Effector memory CD4-positive, alpha-beta T cell (primary cell): ENCODE measurements around the gene KIF2C.
"Not testable (repeated sequence)": the region's sequence is repeated elsewhere in the genome, so short reads cannot be mapped to it uniquely, and the experiment has no call there.

Experiments
- DNase-seq, 3 donors: peaks; one replicate each; pipeline ENCODE4 v3.0.0-alpha.2; 2020
- H3K27ac ChIP-seq: 2 replicates; pipeline ENCODE4 v1.7.0; 2013; ENCODE audit warnings: mild to moderate bottlenecking, low read length, moderate library complexity; ENCODE audit not compliant: insufficient read depth, poor library complexity, severe bottlenecking
- H3K27me3 ChIP-seq: replicated peaks from 2 replicates; pipeline ENCODE4 v1.7.0; 2013; ENCODE audit warnings: mild to moderate bottlenecking, low read length; ENCODE audit not compliant: insufficient read depth, control insufficient read depth, poor library complexity, severe bottlenecking
- H3K36me3 ChIP-seq: 2 replicates; pipeline ENCODE4 v1.7.0; 2013; ENCODE audit warnings: mild to moderate bottlenecking, low read length, moderate library complexity; ENCODE audit not compliant: control insufficient read depth, insufficient read depth
- H3K4me1 ChIP-seq: 2 replicates; pipeline ENCODE4 v1.7.0; 2013; ENCODE audit warnings: low read length, mild to moderate bottlenecking; ENCODE audit not compliant: control insufficient read depth, insufficient read depth, poor library complexity, severe bottlenecking
- H3K4me3 ChIP-seq: 2 replicates; pipeline ENCODE4 v1.7.0; 2013; ENCODE audit warnings: low read length, low read depth, mild to moderate bottlenecking; ENCODE audit not compliant: insufficient read depth, poor library complexity, severe bottlenecking
- H3K9me3 ChIP-seq: 2 replicates; pipeline ENCODE4 v1.7.0; 2013; ENCODE audit warnings: mild to moderate bottlenecking, low read length, moderate library complexity; ENCODE audit not compliant: control insufficient read depth

Gene KIF2C

DNA sequence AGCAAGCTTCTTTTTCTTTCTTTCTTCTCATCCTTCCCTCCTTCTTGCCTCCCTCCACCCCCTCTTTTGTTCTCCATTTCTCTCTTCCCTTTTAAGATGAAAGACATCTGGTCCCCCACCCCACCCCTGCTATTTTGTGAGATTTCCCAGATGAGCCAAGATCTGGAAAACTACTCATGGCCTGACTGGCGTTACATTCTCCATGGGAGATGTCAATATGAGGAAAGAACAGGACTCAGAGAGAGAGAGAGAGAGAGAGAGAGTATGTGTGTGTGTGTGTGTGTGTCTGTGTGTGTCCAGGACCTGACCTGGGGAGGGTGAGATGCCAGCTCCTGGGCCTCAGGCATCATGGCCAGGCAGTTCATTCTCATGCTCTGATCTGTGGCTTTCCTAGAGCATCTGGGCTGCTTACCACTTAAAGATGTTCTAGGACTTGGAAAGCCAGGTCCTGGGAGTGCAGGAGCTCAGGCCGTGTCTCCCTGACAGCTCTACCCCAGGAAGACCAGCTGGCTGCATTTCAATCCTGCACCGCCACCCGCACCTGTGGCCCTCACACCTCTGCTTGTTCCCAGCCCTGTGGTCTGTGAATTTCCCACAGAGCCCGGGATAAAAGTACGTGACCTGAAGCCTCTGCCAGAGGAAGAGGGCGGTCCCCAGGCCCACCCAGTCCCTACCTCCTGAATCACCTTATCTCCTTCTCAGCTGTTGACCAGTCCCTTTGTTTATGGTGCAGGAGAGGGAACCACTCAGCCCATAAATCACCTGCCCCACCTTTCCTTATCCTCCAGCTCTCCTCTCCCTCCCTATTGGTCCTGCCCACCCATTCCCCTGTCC, 51.5 kb downstream of the KIF2C start:
- H3K27me3 ChIP-seq = no peaks in the 10 kb centered on the region
- no peak overlapping the region for H3K4me3 ChIP-seq
- no peak for DNase-seq
- no peaks in the 10 kb centered on the region for H3K9me3 ChIP-seq
- no peaks in the 10 kb centered on the region for H3K36me3 ChIP-seq
- no peak overlapping the region for H3K27ac ChIP-seq
- H3K4me1 ChIP-seq = peaks cover 5% of the 10 kb centered on the region

GRCh38 chr1:44792736-44793502, 53.3 kb downstream of the KIF2C start:
- DNase-seq = no peak
- Histone ChIP-seq H3K4me1 (no peaks in the 10 kb centered on the region), H3K4me3 (no peak overlapping the region), H3K36me3 (no peaks in the 10 kb centered on the region), H3K9me3 (no peaks in the 10 kb centered on the region), H3K27me3 (no peaks in the 10 kb centered on the region), H3K27ac (no peak overlapping the region)

DNA sequence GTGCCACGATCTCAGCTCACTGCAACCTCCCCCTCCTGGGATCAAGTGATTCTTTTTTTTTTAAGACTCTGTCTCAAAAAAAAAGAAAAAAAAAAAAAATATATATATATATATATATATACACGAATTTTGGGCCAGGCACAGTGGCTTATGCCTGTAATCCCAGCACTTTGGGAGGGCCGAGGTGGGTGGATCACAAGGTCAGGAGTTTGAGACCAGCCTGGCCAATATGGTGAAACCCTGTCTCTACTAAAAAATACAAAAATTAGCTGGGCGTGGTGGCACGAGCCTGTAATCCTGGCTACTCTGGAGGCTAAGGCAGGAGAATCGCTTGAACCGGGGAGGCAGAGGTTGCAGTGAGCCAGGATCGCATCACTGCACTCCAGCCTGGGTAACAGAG, 58.2 kb downstream of the KIF2C start:
- H3K4me3 ChIP-seq = not testable (repeated sequence)
- H3K4me1 ChIP-seq = peaks cover 14% of the 10 kb centered on the region

DNA sequence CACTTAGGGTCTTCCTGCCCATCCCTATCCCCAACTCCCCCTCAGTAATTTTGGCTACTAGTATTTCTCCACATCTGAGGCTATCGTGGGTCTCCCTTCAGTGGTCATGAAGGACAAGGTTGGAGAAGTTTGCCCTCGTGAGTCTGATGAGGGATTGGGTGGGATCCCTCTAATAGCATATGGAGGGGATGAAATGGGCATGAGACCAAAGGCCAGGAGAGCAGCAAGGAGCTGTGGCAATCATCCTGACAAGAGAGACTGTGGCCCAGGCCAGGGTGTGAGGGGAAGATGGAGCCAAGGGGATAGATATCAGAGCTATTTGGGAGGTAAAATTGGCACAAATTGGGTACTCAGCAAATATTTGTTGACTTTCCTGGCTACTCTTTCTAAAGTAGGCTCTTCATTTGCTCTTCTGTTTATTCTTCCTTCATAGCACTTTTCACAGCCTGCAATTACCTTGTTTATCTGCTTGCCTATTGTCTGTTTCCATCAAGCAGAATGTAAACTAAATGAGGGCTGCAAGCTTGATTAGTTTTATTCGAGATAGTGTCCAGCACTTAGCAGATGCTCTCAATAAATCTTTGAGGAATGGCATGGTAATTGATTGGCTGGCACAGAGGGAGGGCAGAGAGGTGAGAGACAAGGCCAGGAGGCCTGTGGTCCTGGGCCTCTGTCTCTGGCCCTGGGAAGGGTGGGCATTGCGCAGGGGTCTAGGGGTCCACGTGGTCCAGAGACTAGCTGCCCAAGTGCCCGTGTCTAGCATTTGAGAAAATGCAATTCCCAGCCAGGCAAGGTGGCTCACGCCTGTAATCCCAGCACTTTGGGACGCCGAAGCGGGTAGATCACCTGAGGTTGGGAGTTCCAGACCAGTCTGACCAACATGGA, 59.1 kb downstream of the KIF2C start:
- H3K4me1 ChIP-seq = peaks cover 22% of the 10 kb centered on the region
- no peak overlapping the region for H3K27ac ChIP-seq
- no peaks in the 10 kb centered on the region for H3K9me3 ChIP-seq
- no peaks in the 10 kb centered on the region for H3K27me3 ChIP-seq
- peaks cover 13% of the 10 kb centered on the region for H3K36me3 ChIP-seq
- no peak overlapping the region for H3K4me3 ChIP-seq
- no peak for DNase-seq

More for the DNA sequence above, 58.2 kb downstream of the KIF2C start:
- not testable (repeated sequence) for DNase-seq, H3K27me3 ChIP-seq, H3K9me3 ChIP-seq, H3K36me3 ChIP-seq, H3K27ac ChIP-seq

DNA sequence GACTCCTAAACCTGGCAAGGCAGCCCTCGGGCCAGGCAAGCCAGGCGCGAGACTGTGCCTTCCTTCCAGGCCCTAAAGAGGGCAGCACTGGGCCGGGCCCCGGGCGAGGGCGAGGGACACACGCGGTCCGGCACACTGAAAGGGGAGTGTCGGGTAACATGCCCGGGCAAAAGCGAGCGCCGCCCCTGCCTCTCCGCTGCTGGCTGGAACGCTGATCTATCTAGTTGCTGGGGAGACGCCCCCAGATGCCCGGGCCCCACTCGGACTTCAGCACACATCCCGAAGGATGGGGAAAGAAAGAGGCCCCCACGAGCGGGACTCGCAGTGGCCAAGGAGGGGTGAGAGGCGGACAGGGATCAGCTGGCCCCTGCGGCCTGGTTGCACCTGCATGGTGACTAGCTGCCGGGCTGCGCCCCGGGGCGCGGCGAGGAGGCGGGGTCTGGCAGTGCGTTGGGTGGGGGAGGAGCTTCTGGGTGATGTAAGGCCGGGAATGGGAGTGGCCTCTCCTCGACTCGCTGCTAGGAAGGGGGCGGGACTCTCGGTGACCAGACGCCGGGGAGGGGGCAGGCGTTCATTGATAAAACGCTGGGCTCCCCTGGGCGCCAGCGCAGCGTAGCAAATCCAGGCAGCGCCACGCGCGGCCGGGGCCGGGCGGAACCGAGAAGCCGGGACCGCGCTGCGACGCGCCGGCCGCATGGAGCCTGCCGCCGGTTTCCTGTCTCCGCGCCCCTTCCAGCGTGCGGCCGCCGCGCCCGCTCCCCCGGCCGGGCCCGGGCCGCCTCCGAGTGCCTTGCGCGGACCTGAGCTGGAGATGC, 60.3 kb downstream of the KIF2C start, which contains the start of gene PLK3:
Gene PLK3, plus strand, starts transcription at position 608 of the 815 bp plus-strand sequence. Its CDS starts 87 bp downstream, at position 695.
- peak within 1 kb of the TSS; percentile 99 for H3K4me3 ChIP-seq
- peak within 1 kb of the TSS; percentile 95 for H3K27ac ChIP-seq
- peak; percentile 96 to 98 (median 98) for DNase-seq
- peaks cover 27% of the 10 kb centered on the region for H3K4me1 ChIP-seq
- H3K9me3 ChIP-seq = no peaks in the 10 kb centered on the region
- peaks cover 25% of the 10 kb centered on the region for H3K36me3 ChIP-seq
- no peaks in the 10 kb centered on the region for H3K27me3 ChIP-seq

GRCh38 chr1:44801491-44802305, 62.1 kb downstream of the KIF2C start:
- H3K4me1 ChIP-seq = peaks cover 37% of the 10 kb centered on the region
- peak overlapping the region; percentile 99 for H3K4me3 ChIP-seq
- DNase-seq = peak in 2 of 3 donors; percentile 14 to 26
- H3K9me3 ChIP-seq = no peaks in the 10 kb centered on the region
- no peaks in the 10 kb centered on the region for H3K27me3 ChIP-seq
- peak overlapping the region; percentile 95 for H3K27ac ChIP-seq
- H3K36me3 ChIP-seq = peaks cover 40% of the 10 kb centered on the region

- H3K27ac ChIP-seq = peak overlapping the region; percentile 95
- no peaks in the 10 kb centered on the region for H3K9me3 ChIP-seq
- H3K27me3 ChIP-seq = no peaks in the 10 kb centered on the region
- peaks cover 45% of the 10 kb centered on the region for H3K4me1 ChIP-seq
- peak in 1 of 3 donors; percentile 22 for DNase-seq
- peaks cover 42% of the 10 kb centered on the region for H3K36me3 ChIP-seq
- peak overlapping the region; percentile 99 for H3K4me3 ChIP-seq
Observed at GRCh38 chr1:44802306-44803061, 62.8 kb downstream of the KIF2C start.

DNA sequence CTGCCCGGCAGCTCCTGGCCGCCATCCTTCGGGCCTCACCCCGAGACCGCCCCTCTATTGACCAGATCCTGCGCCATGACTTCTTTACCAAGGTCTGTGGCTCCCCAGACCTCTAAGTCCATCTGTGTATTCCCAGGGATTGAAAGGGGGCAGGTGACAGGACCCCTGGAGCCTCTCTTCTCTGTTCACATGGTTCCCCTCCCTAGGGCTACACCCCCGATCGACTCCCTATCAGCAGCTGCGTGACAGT, 63.4 kb downstream of the KIF2C start:
- no peak for DNase-seq
- Histone ChIP-seq H3K36me3 (peaks cover 42% of the 10 kb centered on the region), H3K4me3 (peak overlapping the region; percentile 99), H3K27me3 (no peaks in the 10 kb centered on the region), H3K9me3 (no peaks in the 10 kb centered on the region), H3K27ac (peak overlapping the region; percentile 95), H3K4me1 (peaks cover 50% of the 10 kb centered on the region)
